ENCODE measurements around the gene TAX1BP3. TPM values are rescaled to one million over a fixed set of nuclear protein-coding genes. Genes with fewer than 3 reads are reported as not detected.

Gene TAX1BP3
- total and polyA plus RNA-seq, 2 of the 13 experiments (the other 11 are each of a cell fraction or from before 2014, with no cell fraction given), result 16.7 to 45.1 TPM

DNA sequence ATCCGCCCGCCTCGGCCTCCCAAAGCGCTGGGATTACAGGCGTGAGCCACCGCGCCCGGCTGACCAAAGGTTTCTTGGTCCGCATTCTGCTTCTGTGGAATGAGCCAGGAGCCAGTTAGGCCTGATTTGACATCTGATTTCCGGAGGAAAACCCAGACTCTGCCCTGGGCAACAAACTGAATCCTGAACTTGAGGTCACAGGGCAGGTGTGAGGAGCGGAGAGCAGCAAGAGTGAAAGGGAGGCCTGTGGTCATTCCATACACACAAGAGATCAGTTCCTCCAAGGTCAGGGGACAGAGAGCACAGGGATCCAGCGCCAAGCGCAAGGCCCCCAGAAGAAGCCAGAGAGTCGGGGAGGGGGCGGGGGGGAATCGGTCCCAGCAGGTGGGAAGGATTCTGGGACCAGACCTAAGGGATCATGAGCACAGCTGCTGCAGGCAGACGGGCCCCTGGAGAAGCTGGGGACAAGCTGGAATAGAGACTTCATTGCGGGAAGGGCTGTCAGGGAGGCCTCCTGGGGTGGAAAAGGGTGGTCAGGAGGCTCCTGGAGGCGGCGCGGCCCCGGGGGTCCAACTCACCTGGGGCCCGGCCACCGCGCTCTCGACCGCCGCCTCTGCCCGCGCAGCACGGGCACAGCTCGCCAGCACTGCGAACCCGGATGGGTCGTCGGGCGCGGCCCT, 32.8 kb downstream of the TAX1BP3 start (continued):
- TF ChIP-seq TERF1 (CRISPR knock-in tag; IDR thresholded peaks at IDR 0.05) (no peak), PITX1 (CRISPR knock-in tag; IDR thresholded peaks at IDR 0.05) (peak; percentile 24; the same call in 1 of the 2 replicates), IRX3 (CRISPR knock-in tag; IDR thresholded peaks at IDR 0.05; ENCODE audit: borderline replicate concordance, low read depth) (no peak), ELF4 (CRISPR knock-in tag; IDR thresholded peaks at IDR 0.05; ENCODE audit: borderline replicate concordance) (no peak), EHMT2 (IDR thresholded peaks at IDR 0.05; ENCODE audit: borderline replicate concordance, low read depth, low read length) (no peak), ZNF780A (CRISPR knock-in tag; IDR thresholded peaks at IDR 0.05) (no peak), KAT7 (CRISPR knock-in tag; IDR thresholded peaks at IDR 0.05; ENCODE audit: borderline replicate concordance) (0 out of 2 replicates have a peak, but pooled peaks have one; percentile 1), ZNF570 (CRISPR knock-in tag; IDR thresholded peaks at IDR 0.05; ENCODE audit: borderline replicate concordance) (0 out of 2 replicates have a peak, but pooled peaks have one; percentile 35), HOXA7 (CRISPR knock-in tag; IDR thresholded peaks at IDR 0.05) (no peak), ZMYM2 (CRISPR knock-in tag; IDR thresholded peaks at IDR 0.05) (peak; percentile 84; the same call in 1 of the 2 replicates), GZF1 (CRISPR knock-in tag; IDR thresholded peaks at IDR 0.05) (no peak), ZNF615 (CRISPR knock-in tag; IDR thresholded peaks at IDR 0.05; ENCODE audit: borderline replicate concordance) (no peak), NFKBIZ (CRISPR knock-in tag; IDR thresholded peaks at IDR 0.05) (no peak), ZFY (CRISPR knock-in tag; IDR thresholded peaks at IDR 0.05) (peak; percentile 71), CCDC6 (CRISPR knock-in tag; IDR thresholded peaks at IDR 0.05) (no peak), ZNF251 (CRISPR knock-in tag; IDR thresholded peaks at IDR 0.05) (no peak), ZFP1 (CRISPR knock-in tag; IDR thresholded peaks at IDR 0.05) (no peak), RFX3 (CRISPR knock-in tag; IDR thresholded peaks at IDR 0.05) (no peak), ZFYVE20 (CRISPR knock-in tag; IDR thresholded peaks at IDR 0.05; ENCODE audit: borderline replicate concordance, low read depth) (no peak), SETDB1 (CRISPR knock-in tag; IDR thresholded peaks at IDR 0.05; ENCODE audit: borderline replicate concordance) (no peak), E2F2 (CRISPR knock-in tag; IDR thresholded peaks at IDR 0.05; ENCODE audit: borderline replicate concordance) (no peak), REL (CRISPR knock-in tag; conservative IDR thresholded peaks at IDR 0.05) (no peak)
- TF ChIP-seq, protein P1, sequence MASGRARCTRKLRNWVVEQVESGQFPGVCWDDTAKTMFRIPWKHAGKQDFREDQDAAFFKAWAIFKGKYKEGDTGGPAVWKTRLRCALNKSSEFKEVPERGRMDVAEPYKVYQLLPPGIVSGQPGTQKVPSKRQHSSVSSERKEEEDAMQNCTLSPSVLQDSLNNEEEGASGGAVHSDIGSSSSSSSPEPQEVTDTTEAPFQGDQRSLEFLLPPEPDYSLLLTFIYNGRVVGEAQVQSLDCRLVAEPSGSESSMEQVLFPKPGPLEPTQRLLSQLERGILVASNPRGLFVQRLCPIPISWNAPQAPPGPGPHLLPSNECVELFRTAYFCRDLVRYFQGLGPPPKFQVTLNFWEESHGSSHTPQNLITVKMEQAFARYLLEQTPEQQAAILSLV (CRISPR knock-in tag; IDR thresholded peaks at IDR 0.05; ENCODE audit: borderline replicate concordance), result no peak
- TF ChIP-seq, protein P2, sequence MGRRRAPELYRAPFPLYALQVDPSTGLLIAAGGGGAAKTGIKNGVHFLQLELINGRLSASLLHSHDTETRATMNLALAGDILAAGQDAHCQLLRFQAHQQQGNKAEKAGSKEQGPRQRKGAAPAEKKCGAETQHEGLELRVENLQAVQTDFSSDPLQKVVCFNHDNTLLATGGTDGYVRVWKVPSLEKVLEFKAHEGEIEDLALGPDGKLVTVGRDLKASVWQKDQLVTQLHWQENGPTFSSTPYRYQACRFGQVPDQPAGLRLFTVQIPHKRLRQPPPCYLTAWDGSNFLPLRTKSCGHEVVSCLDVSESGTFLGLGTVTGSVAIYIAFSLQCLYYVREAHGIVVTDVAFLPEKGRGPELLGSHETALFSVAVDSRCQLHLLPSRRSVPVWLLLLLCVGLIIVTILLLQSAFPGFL (CRISPR knock-in tag; IDR thresholded peaks at IDR 0.05), result no peak
- TF ChIP-seq, protein P3, sequence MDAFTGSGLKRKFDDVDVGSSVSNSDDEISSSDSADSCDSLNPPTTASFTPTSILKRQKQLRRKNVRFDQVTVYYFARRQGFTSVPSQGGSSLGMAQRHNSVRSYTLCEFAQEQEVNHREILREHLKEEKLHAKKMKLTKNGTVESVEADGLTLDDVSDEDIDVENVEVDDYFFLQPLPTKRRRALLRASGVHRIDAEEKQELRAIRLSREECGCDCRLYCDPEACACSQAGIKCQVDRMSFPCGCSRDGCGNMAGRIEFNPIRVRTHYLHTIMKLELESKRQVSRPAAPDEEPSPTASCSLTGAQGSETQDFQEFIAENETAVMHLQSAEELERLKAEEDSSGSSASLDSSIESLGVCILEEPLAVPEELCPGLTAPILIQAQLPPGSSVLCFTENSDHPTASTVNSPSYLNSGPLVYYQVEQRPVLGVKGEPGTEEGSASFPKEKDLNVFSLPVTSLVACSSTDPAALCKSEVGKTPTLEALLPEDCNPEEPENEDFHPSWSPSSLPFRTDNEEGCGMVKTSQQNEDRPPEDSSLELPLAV (CRISPR knock-in tag; conservative IDR thresholded peaks at IDR 0.05; ENCODE audit: low read depth), result no peak
